ENCODE measurements around the gene NBDY.
"Not testable (repeated sequence)": the region's sequence is repeated elsewhere in the genome, so short reads cannot be mapped to it uniquely, and the experiment has no call there.

The NBDY gene

GRCh38 chrX:56764975-56765791 is 36.1 kb downstream of the NBDY start:
- no peak for DNase-seq (ENCODE audit: low spot score)

DNA sequence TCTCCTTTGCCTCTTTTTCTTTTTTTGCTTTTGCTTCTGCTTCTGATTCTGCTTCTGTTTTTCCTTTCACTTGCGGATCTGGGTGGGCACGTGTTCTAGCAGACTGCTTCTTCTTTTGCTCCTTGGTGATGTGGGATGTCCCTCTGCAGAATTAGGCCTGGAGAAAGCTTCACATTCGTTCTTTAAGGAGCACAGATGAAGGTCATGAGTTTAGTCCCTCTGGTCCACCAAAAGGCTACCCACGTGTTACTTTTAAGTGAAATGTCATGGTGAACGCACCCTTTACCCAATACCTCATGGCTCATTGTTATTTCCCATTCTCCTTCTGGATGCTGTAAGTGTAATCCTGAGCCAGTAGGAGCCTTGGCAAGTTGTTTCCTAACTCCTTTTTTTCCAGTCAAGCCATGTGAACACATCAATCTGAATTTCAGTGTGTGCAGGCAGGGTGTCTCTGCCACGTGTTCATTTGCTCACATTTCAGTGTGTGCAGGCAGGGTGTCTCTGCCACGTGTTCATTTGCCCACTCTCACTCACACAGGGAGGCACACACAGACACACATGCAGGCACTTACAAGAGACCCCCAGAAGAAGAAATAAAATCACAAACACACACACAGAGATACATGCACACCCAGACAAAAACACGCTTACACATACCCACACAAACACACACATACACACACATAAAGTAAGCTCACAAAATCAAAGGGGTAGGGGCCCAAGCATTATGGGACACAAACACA is 36.9 kb downstream of the NBDY start:
- no peak for DNase-seq (ENCODE audit: low spot score)

DNA sequence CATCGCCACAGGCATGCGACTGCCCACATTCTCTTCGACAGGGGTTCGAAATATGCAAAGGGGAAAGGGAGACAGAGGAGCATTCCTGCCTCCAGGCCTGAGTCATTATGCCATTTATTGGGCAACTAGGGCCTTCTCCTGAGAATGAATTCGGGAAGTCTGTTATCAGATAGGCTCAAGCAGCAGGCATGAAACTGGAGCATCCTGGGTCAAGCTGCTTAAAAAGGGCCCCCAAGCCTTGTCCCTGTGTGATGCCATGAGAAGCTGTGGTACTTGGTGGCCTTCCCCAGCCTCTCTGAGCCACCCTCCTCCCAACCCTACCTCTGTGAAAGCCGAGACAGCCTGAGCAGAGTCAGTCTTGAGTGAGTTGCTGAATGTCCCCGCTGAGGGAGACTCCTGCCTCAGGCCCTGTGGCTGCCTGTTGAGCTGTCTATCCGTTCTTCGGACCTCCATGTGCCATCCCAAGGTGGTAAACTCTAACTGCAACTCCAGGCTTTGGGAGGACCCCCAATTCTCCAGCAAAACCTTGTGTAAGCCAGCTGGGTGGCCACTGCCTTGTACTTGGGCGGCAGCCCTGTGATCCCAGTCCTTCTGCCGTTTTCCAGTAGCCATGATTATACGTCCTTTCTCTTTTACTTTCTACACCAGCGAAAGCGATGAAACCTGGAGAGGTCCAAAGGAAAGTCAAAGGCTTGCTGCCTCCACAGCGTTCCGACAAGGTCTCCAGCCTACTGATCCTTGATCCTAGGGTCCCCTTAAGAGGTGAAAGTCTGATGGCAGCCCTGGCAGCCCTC is 37.7 kb downstream of the NBDY start:
- DNase-seq (ENCODE audit: low spot score) = no peak

- DNase-seq (ENCODE audit: low spot score) = not testable (repeated sequence)
Measured at GRCh38 chrX:56767348-56768119, 38.5 kb downstream of the NBDY start.

GRCh38 chrX:56768120-56768660 is 39.1 kb downstream of the NBDY start:
- DNase-seq (ENCODE audit: low spot score) = not testable (repeated sequence)

- not testable (repeated sequence) for DNase-seq (ENCODE audit: low spot score)
Measured at GRCh38 chrX:56772675-56773521, 43.9 kb downstream of the NBDY start.

- DNase-seq (ENCODE audit: low spot score) = not testable (repeated sequence)
Measured at GRCh38 chrX:56773522-56774060, 44.5 kb downstream of the NBDY start.

GRCh38 chrX:56778099-56778923 is 49.3 kb downstream of the NBDY start:
- not testable (repeated sequence) for DNase-seq (ENCODE audit: low spot score)

DNA sequence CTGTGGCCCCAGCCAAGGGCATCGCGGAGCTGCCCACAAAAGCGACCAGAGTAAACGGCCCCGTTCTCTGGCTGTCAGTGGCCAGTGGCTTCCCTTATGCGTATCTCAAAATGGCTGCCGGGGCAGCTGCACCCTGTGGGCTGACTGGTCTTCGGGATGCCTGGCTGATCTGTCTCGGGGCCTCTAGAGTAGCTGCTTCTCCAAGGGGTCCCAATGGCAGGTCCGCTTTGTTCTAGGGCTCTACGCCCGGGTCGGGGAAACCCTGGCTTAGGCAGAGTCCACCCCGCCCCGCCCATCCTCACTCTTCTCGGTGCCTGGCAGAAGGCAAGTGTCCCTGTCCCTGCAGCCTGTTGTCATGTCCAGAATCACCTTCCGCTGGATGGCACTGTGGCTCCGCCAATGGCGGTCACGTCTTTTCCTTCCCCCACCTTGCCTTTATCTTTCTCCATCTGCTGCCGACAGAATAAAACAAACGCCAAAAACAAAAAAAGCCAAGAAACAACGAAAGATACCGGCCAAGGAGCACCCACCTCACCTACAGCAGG is 50.0 kb downstream of the NBDY start:
- not testable (repeated sequence) for DNase-seq (ENCODE audit: low spot score)

DNA sequence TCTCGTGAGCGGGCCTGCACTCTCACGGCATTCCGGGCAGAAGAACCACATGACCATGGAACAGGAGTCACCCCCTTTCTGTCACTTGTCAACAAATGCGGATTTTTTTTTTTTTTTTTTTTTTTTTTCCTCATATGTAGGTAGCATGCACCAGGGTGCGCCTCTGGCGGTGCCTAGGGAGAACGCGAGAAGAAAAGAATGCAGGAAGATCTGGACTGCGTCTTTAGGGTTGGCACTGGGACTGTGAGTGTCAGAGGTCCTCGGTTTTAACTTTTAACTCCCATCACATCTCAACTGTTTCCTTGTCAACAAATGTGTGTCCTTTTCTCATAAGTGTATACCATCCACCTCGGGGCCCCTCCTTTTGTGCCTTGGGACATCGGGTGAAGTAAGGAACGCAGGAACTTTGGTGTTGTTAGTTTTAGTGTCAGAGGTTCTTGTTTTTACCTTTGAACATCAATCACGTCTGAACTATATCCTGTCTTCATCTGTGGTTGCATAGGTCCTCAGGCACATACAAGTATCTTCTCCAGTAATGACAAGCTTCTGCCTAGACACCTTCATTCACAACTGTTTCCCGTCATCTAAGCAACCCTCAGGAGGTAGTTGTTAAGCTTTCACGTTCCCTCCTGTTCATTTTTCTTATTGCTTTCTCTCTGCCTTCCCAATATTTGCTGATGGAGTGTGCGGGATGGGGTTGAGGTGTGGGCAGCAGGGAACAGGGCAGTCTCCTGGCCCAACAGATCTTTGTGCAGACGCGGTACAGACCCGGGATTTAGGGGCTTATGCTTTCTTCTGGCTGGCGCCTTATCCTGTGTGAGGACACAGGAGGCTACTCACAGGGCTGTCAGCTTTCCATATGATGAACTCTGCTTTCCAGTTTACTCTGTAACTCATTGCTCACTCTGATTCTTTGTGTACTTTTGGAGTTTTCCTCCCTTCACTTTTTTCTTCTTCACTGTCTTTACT is 51.9 kb downstream of the NBDY start:
- DNase-seq (ENCODE audit: low spot score) = not testable (repeated sequence)

GRCh38 chrX:56782352-56782751 is 53.3 kb downstream of the NBDY start:
- DNase-seq (ENCODE audit: low spot score) = no peak

DNA sequence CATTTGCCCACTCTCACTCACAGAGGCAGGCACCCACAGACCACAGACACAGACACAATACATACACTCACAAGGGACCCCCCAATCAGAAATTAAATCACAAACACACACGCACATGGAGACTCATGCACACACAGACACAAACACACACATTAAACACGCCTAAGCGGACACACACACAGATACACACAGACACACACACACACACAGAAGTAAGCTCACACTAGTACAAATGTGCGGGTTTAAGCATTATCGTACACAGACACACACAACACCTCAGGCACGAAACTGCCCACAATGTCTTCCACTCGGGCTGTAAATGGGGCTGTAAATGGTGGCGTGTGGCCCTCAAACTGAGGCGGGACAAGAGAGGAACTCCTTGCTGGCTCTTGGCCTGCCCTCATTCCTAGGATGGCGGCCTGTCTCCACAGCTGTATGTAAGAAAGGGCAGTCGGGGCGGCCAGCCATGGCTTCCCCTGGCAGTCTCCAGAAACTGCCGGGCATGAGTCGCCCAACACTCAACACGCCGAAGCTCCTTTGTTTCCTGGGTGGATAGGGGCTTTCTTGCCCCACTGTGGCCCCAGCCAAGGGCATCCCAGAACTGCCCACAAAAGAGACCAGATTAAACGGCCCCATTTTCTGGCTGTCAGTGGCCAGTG is 53.9 kb downstream of the NBDY start:
- no peak for DNase-seq (ENCODE audit: low spot score)

GRCh38 chrX:56783450-56783831 is 54.4 kb downstream of the NBDY start:
- DNase-seq (ENCODE audit: low spot score) = no peak

- no peak for DNase-seq (ENCODE audit: low spot score)
Measured at GRCh38 chrX:56783996-56784620, 55.1 kb downstream of the NBDY start.

DNA sequence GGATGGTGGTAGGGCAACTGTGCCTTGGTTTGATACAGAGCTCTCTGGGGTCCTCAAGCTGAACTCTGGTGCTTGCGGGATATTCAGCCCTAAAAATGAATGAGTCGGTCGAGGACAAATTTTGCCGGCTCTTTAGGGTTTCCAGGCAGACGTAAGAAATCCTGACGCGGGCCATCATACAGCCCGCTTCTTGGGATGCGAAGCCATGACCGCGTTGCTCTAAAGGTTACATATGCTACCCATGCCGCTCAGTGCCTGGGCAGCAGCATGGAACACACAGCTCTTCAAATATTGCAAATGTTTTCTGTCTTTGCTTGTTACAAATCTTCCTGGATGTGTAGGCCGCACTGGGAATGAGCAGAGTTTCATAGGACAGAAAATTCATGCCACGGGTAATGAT is 55.6 kb downstream of the NBDY start:
- no peak for DNase-seq (ENCODE audit: low spot score)

- no peak for DNase-seq (ENCODE audit: low spot score)
Measured at GRCh38 chrX:56785442-56785841, 56.4 kb downstream of the NBDY start.
